ENCODE results near the gene PIGR. TPM values are rescaled to one million over a fixed set of nuclear protein-coding genes. Genes with fewer than 3 reads are reported as not detected.
A peak's percentile ranks its signal among the peaks of the same experiment; 100 is the strongest.

Gene PIGR
- total and polyA plus RNA-seq, 10 of the 15 experiments (the other 5 are each of a cell fraction or from before 2014, with no cell fraction given), result 0.96 to 7.6 (median 1.8) TPM

DNA sequence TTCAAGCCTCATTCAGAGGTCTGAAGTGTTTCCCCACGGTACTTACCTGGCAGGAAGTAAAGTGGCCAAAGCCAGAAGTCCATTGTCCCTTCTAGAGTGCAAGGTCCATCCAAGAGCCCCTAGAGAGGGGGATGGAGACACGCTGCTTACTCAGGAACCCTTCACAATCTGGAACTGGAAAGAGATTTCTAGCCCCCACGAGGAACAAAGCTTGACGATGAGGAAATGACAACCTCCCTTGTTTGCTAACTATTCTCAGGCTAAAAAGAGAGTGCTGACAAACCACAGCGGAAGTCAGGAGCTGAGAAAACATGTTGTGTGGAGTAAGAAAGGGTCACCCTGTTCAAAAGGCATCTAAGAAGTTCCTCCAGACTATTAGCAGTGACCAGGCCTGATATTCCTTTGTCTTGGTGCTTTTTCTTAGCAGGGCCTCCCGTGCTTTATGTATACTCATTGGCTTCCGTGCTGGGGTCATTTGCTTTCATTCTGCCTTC, 24.4 kb downstream of the PIGR start, which contains the start of gene FCMR (continued):
- TF ChIP-seq, protein P1, sequence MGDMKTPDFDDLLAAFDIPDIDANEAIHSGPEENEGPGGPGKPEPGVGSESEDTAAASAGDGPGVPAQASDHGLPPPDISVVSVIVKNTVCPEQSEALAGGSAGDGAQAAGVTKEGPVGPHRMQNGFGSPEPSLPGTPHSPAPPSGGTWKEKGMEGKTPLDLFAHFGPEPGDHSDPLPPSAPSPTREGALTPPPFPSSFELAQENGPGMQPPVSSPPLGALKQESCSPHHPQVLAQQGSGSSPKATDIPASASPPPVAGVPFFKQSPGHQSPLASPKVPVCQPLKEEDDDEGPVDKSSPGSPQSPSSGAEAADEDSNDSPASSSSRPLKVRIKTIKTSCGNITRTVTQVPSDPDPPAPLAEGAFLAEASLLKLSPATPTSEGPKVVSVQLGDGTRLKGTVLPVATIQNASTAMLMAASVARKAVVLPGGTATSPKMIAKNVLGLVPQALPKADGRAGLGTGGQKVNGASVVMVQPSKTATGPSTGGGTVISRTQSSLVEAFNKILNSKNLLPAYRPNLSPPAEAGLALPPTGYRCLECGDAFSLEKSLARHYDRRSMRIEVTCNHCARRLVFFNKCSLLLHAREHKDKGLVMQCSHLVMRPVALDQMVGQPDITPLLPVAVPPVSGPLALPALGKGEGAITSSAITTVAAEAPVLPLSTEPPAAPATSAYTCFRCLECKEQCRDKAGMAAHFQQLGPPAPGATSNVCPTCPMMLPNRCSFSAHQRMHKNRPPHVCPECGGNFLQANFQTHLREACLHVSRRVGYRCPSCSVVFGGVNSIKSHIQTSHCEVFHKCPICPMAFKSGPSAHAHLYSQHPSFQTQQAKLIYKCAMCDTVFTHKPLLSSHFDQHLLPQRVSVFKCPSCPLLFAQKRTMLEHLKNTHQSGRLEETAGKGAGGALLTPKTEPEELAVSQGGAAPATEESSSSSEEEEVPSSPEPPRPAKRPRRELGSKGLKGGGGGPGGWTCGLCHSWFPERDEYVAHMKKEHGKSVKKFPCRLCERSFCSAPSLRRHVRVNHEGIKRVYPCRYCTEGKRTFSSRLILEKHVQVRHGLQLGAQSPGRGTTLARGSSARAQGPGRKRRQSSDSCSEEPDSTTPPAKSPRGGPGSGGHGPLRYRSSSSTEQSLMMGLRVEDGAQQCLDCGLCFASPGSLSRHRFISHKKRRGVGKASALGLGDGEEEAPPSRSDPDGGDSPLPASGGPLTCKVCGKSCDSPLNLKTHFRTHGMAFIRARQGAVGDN (IDR thresholded peaks at IDR 0.05), result peak; percentile 98
- peak; percentile 70; the same call in 1 of the 2 replicates for TF ChIP-seq GATAD2B (conservative IDR thresholded peaks at IDR 0.05; ENCODE audit: low read depth)
- TF ChIP-seq CHD1 (IDR thresholded peaks at IDR 0.05; ENCODE audit: low read depth, low read length), result 0 out of 2 replicates have a peak, but pooled peaks have one; percentile 29
- peak; percentile 71 for TF ChIP-seq EED (IDR thresholded peaks at IDR 0.05; ENCODE audit: low read depth)
- no peak for TF ChIP-seq KAT2A (conservative IDR thresholded peaks at IDR 0.05; ENCODE audit: control insufficient read depth, low read depth, low read length)
- TF ChIP-seq RB1 (IDR thresholded peaks at IDR 0.05; ENCODE audit: borderline replicate concordance), result peak; percentile 75; the same call in 1 of the 2 replicates
- no peak for TF ChIP-seq KDM1A (IDR thresholded peaks at IDR 0.05; ENCODE audit: borderline replicate concordance)
- peak; percentile 77 for TF ChIP-seq MTA2 (IDR thresholded peaks at IDR 0.05; ENCODE audit: low read depth)
- peak; percentile 63; the same call in 1 of the 2 replicates for TF ChIP-seq CREM (IDR thresholded peaks at IDR 0.05; ENCODE audit: low read depth)
- no peak; the same call in 2 of the 3 replicates for TF ChIP-seq POU2F2 (IDR thresholded peaks at IDR 0.05; ENCODE audit: borderline replicate concordance, low read depth, low read length)
- peak; percentile 42 for TF ChIP-seq SP1 (IDR thresholded peaks at IDR 0.05; ENCODE audit: low read depth, low read length)
- TF ChIP-seq POLR2A (IDR thresholded peaks at IDR 0.05; ENCODE audit: low read depth, low read length), result peak; percentile 73
- peak; percentile 92 for TF ChIP-seq POLR2AphosphoS5 (IDR thresholded peaks at IDR 0.05; ENCODE audit: low read length)
- TF ChIP-seq, protein P2, sequence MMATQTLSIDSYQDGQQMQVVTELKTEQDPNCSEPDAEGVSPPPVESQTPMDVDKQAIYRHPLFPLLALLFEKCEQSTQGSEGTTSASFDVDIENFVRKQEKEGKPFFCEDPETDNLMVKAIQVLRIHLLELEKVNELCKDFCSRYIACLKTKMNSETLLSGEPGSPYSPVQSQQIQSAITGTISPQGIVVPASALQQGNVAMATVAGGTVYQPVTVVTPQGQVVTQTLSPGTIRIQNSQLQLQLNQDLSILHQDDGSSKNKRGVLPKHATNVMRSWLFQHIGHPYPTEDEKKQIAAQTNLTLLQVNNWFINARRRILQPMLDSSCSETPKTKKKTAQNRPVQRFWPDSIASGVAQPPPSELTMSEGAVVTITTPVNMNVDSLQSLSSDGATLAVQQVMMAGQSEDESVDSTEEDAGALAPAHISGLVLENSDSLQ (IDR thresholded peaks at IDR 0.05), result peak; percentile 43; the same call in 1 of the 2 replicates
- TF ChIP-seq IKZF2 (IDR thresholded peaks at IDR 0.05), result peak; percentile 77 to 83
- no peak for TF ChIP-seq NRF1 (conservative IDR thresholded peaks at IDR 0.05; ENCODE audit: low read depth, low read length)
- TF ChIP-seq, protein P3, sequence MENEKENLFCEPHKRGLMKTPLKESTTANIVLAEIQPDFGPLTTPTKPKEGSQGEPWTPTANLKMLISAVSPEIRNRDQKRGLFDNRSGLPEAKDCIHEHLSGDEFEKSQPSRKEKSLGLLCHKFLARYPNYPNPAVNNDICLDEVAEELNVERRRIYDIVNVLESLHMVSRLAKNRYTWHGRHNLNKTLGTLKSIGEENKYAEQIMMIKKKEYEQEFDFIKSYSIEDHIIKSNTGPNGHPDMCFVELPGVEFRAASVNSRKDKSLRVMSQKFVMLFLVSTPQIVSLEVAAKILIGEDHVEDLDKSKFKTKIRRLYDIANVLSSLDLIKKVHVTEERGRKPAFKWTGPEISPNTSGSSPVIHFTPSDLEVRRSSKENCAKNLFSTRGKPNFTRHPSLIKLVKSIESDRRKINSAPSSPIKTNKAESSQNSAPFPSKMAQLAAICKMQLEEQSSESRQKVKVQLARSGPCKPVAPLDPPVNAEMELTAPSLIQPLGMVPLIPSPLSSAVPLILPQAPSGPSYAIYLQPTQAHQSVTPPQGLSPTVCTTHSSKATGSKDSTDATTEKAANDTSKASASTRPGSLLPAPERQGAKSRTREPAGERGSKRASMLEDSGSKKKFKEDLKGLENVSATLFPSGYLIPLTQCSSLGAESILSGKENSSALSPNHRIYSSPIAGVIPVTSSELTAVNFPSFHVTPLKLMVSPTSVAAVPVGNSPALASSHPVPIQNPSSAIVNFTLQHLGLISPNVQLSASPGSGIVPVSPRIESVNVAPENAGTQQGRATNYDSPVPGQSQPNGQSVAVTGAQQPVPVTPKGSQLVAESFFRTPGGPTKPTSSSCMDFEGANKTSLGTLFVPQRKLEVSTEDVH (IDR thresholded peaks at IDR 0.05; ENCODE audit: low read depth, partially characterized antibody), result peak; percentile 70
- TF ChIP-seq ASH2L (IDR thresholded peaks at IDR 0.05; ENCODE audit: borderline replicate concordance, low read depth), result 0 out of 2 replicates have a peak, but pooled peaks have one; percentile 25
- no peak for TF ChIP-seq BCL11A (IDR thresholded peaks at IDR 0.05; ENCODE audit: low read depth, low read length)
- TF ChIP-seq LARP7 (IDR thresholded peaks at IDR 0.05), result 0 out of 2 replicates have a peak, but pooled peaks have one; percentile 7
- TF ChIP-seq BRCA1 (IDR thresholded peaks at IDR 0.05; ENCODE audit: low read depth, low read length), result 0 out of 2 replicates have a peak, but pooled peaks have one; percentile 12
- TF ChIP-seq, protein P4, sequence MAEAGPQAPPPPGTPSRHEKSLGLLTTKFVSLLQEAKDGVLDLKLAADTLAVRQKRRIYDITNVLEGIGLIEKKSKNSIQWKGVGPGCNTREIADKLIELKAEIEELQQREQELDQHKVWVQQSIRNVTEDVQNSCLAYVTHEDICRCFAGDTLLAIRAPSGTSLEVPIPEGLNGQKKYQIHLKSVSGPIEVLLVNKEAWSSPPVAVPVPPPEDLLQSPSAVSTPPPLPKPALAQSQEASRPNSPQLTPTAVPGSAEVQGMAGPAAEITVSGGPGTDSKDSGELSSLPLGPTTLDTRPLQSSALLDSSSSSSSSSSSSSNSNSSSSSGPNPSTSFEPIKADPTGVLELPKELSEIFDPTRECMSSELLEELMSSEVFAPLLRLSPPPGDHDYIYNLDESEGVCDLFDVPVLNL (IDR thresholded peaks at IDR 0.05; ENCODE audit: low read depth, low read length), result no peak
- TF ChIP-seq ZBED1 (IDR thresholded peaks at IDR 0.05; ENCODE audit: borderline replicate concordance), result peak; percentile 79; the same call in 1 of the 2 replicates
- peak; percentile 56; the same call in 1 of the 2 replicates for TF ChIP-seq MEF2A (IDR thresholded peaks at IDR 0.05; ENCODE audit: insufficient read depth, low read depth, low read length)
